ENCODE data around the gene MAGEA4. TPM values are rescaled to one million over a fixed set of nuclear protein-coding genes. Genes with fewer than 3 reads are reported as not detected.

The MAGEA4 gene
- not detected in 2 replicates for total RNA-seq

GRCh38 chrX:151912780-151913179 is at the start of gene MAGEA4:
Gene MAGEA4 (plus strand): TSS chrX:151912889. CDS start chrX:151923665, 10,776 bp downstream.

Other genes with a start within 250 kb of the MAGEA4 start
- gene PRRG3, start 217.4 kb upstream of the MAGEA4 start, total RNA-seq: not detected in 2 replicates
- not detected in 2 replicates for gene FATE1, start 196.9 kb upstream of the MAGEA4 start, total RNA-seq
- not detected in 2 replicates for gene CNGA2, start 178.1 kb upstream of the MAGEA4 start, total RNA-seq
- 9.6 and 11.8 TPM in 2 replicates for gene GABRE, start 61.8 kb downstream of the MAGEA4 start, total RNA-seq
- not detected in 2 replicates for gene MAGEA10, start 225.7 kb downstream of the MAGEA4 start, total RNA-seq